NB4 (cell line): ENCODE results near the gene LYST.

Experiments
- POLR2A ChIP-seq: IDR thresholded peaks from 2 replicates; pipeline ENCODE4 v1.6.1; 2011; ENCODE audit warnings: mild to moderate bottlenecking; ENCODE audit not compliant: insufficient read length; ENCODE audit errors: extremely low read depth
- TF ChIP-seq, protein P1 (sequence below): IDR thresholded peaks from one replicate; pipeline ENCODE4 v1.5.1; 2012; ENCODE audit warnings: low read depth, low read length
- TF ChIP-seq, protein P2 (sequence below): IDR thresholded peaks from 2 replicates; pipeline ENCODE4 v1.6.1; 2011; ENCODE audit warnings: low read depth, low read length

DNA sequence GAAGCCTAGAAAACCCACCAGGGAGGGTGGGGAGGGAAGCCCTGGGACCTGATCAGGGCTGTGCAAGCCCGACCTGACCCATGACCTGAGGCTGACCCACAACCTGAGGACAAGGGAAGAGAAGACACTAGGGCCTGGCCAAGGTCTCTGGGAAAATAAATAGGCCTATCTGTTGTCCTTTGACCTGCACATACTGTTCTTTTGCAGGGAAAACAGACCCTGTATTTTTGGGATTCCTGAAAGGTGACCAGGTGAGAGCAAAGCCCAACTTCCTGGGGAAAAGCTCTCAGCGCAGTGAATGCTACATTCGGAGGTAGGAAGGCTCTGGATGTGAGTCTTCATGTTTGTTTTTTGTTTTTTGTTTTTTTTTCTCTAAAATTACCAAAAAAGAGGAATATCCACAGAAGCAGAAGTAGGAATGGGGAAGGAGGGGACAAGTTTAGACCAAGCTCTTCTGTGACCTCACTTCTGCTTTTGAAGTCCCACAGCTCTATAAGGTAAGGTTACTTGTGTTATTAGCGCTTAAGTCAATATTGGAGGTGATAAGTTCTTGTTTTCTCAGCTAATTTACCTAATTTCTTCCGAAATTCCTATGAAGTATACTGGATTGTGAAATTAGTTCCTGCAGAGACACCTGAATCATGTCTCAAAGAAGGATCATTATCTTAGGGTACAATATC lies 26.2 kb upstream of the LYST start:
- TF ChIP-seq, protein P1, sequence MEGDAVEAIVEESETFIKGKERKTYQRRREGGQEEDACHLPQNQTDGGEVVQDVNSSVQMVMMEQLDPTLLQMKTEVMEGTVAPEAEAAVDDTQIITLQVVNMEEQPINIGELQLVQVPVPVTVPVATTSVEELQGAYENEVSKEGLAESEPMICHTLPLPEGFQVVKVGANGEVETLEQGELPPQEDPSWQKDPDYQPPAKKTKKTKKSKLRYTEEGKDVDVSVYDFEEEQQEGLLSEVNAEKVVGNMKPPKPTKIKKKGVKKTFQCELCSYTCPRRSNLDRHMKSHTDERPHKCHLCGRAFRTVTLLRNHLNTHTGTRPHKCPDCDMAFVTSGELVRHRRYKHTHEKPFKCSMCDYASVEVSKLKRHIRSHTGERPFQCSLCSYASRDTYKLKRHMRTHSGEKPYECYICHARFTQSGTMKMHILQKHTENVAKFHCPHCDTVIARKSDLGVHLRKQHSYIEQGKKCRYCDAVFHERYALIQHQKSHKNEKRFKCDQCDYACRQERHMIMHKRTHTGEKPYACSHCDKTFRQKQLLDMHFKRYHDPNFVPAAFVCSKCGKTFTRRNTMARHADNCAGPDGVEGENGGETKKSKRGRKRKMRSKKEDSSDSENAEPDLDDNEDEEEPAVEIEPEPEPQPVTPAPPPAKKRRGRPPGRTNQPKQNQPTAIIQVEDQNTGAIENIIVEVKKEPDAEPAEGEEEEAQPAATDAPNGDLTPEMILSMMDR, result no peak
- TF ChIP-seq, protein P2, sequence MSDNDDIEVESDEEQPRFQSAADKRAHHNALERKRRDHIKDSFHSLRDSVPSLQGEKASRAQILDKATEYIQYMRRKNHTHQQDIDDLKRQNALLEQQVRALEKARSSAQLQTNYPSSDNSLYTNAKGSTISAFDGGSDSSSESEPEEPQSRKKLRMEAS, result no peak
- no peak for TF ChIP-seq POLR2A
